IMR-90 (cell line): ENCODE results near the gene OR52W1. TPM values are rescaled to one million over a fixed set of nuclear protein-coding genes. Genes with fewer than 3 reads are reported as not detected.

Source experiments
- ATAC-seq: fragments of 200-7000 bp; cut with Tn5 transposase; 2 replicates; pipeline ENCODE4 v1.9.1; 2020; ENCODE audit warnings: low read depth, mild to moderate bottlenecking, moderate library complexity
- BruUV-seq: library from RNA; stranded (reverse); fragments of 400-500 nt; replicated peaks from 2 replicates; lab custom pipeline; 2021; lab: Mats Ljungman, UMichigan
- CTCF ChIA-PET: fragments of 300-600 bp; formaldehyde crosslinking; extraction: SDS; loops from one replicate; lab custom pipeline; 2021; ENCODE audit warnings: antibody characterized with exemption; lab: Yijun Ruan, JAX
- POLR2A ChIA-PET: fragments of 300-600 bp; sonication (Branson Sonifier 250); formaldehyde crosslinking; loops from one replicate; lab custom pipeline; 2022; ENCODE audit warnings: antibody characterized with exemption; ENCODE audit not compliant: unreplicated experiment; lab: Charles Lee
- DNase-seq: peaks from one replicate; pipeline ENCODE4 v3.0.0; 2013
- H2AFZ ChIP-seq: replicated peaks from 2 replicates; pipeline ENCODE3; 2013; ENCODE audit warnings: low read length, mild to moderate bottlenecking; ENCODE audit not compliant: poor library complexity
- H2AK5ac ChIP-seq: 2 replicates; pipeline ENCODE4 v1.6.1; 2013; ENCODE audit warnings: low read depth, low read length, inconsistent platforms
- H2AK9ac ChIP-seq: replicated peaks from 2 replicates; pipeline ENCODE3; 2013; ENCODE audit warnings: mild to moderate bottlenecking, low read depth, low read length, moderate library complexity; ENCODE audit not compliant: poor library complexity
- H2BK120ac ChIP-seq: 2 replicates; pipeline ENCODE4 v1.6.1; 2013; ENCODE audit warnings: low read depth, low read length, inconsistent platforms
- H2BK15ac ChIP-seq: 3 replicates; pipeline ENCODE4 v1.6.1; 2013; ENCODE audit warnings: low read depth, low read length, inconsistent platforms
- H2BK20ac ChIP-seq: 2 replicates; pipeline ENCODE4 v1.6.1; 2013; ENCODE audit warnings: low read depth, mild to moderate bottlenecking, inconsistent platforms, low read length, moderate library complexity
- H2BK5ac ChIP-seq: 2 replicates; pipeline ENCODE4 v1.6.1; 2013; ENCODE audit warnings: mild to moderate bottlenecking, low read depth, low read length, inconsistent platforms; ENCODE audit not compliant: poor library complexity, severe bottlenecking
- H3K14ac ChIP-seq: replicated peaks from 2 replicates; pipeline ENCODE4 v1.6.1; 2013; ENCODE audit warnings: low read depth, low read length, inconsistent platforms
- H3K18ac ChIP-seq: 2 replicates; pipeline ENCODE4 v1.6.1; 2013; ENCODE audit warnings: low read depth, low read length, control low read depth
- H3K23ac ChIP-seq: 2 replicates; pipeline ENCODE4 v1.6.1; 2013; ENCODE audit warnings: low read depth, low read length, inconsistent platforms
- H3K27ac ChIP-seq: 2 replicates; pipeline ENCODE4 v1.5.1; 2013; ENCODE audit warnings: mild to moderate bottlenecking, control low read depth, low read length; ENCODE audit not compliant: insufficient read depth
- H3K27me3 ChIP-seq: 2 replicates; pipeline ENCODE4 v1.6.1; 2013; ENCODE audit warnings: low read length; ENCODE audit not compliant: control insufficient read depth, insufficient read depth
- H3K36me3 ChIP-seq: 2 replicates; pipeline ENCODE4 v1.6.1; 2013; ENCODE audit warnings: low read length, mixed read lengths; ENCODE audit not compliant: control insufficient read depth, insufficient read depth
- H3K4ac ChIP-seq: 2 replicates; pipeline ENCODE4 v1.6.1; 2013; ENCODE audit warnings: low read depth, low read length, inconsistent platforms
- H3K4me1 ChIP-seq: 2 replicates; pipeline ENCODE4 v1.6.1; 2013; ENCODE audit warnings: low read length, mixed read lengths; ENCODE audit not compliant: control insufficient read depth, insufficient read depth
- H3K4me2 ChIP-seq: 2 replicates; pipeline ENCODE4 v1.6.1; 2013; ENCODE audit warnings: low read depth, mild to moderate bottlenecking, control low read depth, low read length, moderate library complexity
- H3K4me3 ChIP-seq: 2 replicates; pipeline ENCODE4 v1.5.1; 2013; ENCODE audit warnings: low read depth, mild to moderate bottlenecking, control low read depth, low read length, moderate library complexity; ENCODE audit not compliant: insufficient read depth
- H3K56ac ChIP-seq: 2 replicates; pipeline ENCODE4 v1.6.1; 2013; ENCODE audit warnings: low read length, inconsistent platforms; ENCODE audit not compliant: insufficient read depth; ENCODE audit errors: extremely low read depth
- H3K79me1 ChIP-seq, 2 experiments: 2 replicates each; pipeline ENCODE4 v1.6.1; 2013; ENCODE audit warnings: low read length in 2 of 2, inconsistent platforms in 1 of 2, low read depth in 1 of 2
- H3K9ac ChIP-seq: 2 replicates; pipeline ENCODE4 v1.6.1; 2013; ENCODE audit warnings: low read depth, low read length, control low read depth
- H3K9me1 ChIP-seq: 2 replicates; pipeline ENCODE4 v1.6.1; 2013; ENCODE audit warnings: low read length, inconsistent platforms; ENCODE audit not compliant: insufficient read depth
- H3K9me3 ChIP-seq: 2 replicates; pipeline ENCODE4 v1.6.1; 2013; ENCODE audit warnings: low read length; ENCODE audit not compliant: control insufficient read depth, insufficient read depth
- H4K20me1 ChIP-seq: 2 replicates; pipeline ENCODE4 v1.6.1; 2013; ENCODE audit warnings: low read length, inconsistent platforms; ENCODE audit not compliant: insufficient read depth
- H4K5ac ChIP-seq: 2 replicates; pipeline ENCODE4 v1.6.1; 2013; ENCODE audit warnings: mild to moderate bottlenecking, low read depth, low read length, control low read depth
- H4K8ac ChIP-seq, 2 experiments: 2 replicates each; pipeline ENCODE4 v1.6.1; 2013; ENCODE audit warnings: low read depth in 2 of 2, low read length in 2 of 2, control low read depth in 1 of 2, inconsistent platforms in 1 of 2
- H4K91ac ChIP-seq: 2 replicates; pipeline ENCODE4 v1.6.1; 2013; ENCODE audit warnings: low read depth, low read length, inconsistent platforms; ENCODE audit not compliant: insufficient read depth
- MAZ ChIP-seq: IDR thresholded peaks from 2 replicates; pipeline ENCODE4 v1.6.1; 2012; ENCODE audit warnings: low read depth, mild to moderate bottlenecking, low read length, improper control_type of control experiment, moderate library complexity, borderline replicate concordance
- WGBS, 2 experiments: methylation state at CpG; one replicate each; pipeline versions ENCODE4 v1.1.5 to v1.1.7; 2013; ENCODE audit warnings: missing lambda C conversion rate in 2 of 2; ENCODE audit not compliant: insufficient read length in 1 of 2; ENCODE audit errors: extremely low coverage in 2 of 2; 5-methylcytosine and 5-hydroxymethylcytosine counted together
- dilution Hi-C: fragments of 300-500 bp; cut with HindIII; formaldehyde crosslinking; loops from one replicate; pipeline ENCODE4 v1.14.3; 2018; ENCODE audit warnings: low sequenced_read_pairs; ENCODE audit not compliant: unreplicated experiment
- in situ Hi-C: fragments of 300-500 bp; cut with MboI; formaldehyde crosslinking; loops from 3 replicates; pipeline ENCODE4 v1.14.3; 2019; ENCODE audit warnings: low sequenced_read_pairs, inconsistent platforms, mixed read lengths
- intact Hi-C: fragments of 100-400 bp; cut with micrococcal nuclease; formaldehyde crosslinking; loops from 2 replicates; pipeline ENCODE4 v1.10.0; 2022
- polyA plus RNA-seq, 3 experiments: library from polyadenylated mRNA; depleted of rRNA; stranded (reverse); fragments of >200 nt; gene quantifications; 2 replicates each; pipeline ENCODE4 v1.2.3, GENCODE V29; 2012; ENCODE audit warnings: low replicate concordance in 1 of 3
- total RNA-seq: library from RNA; depleted of rRNA; stranded (reverse); fragments of >200 nt; gene quantifications from 2 replicates; pipeline ENCODE4 v1.2.3, GENCODE V29; 2012

OR52W1 gene
- total and polyA plus RNA-seq, 2 of the 4 experiments (the other 2 are of a cell fraction): not detected

DNA sequence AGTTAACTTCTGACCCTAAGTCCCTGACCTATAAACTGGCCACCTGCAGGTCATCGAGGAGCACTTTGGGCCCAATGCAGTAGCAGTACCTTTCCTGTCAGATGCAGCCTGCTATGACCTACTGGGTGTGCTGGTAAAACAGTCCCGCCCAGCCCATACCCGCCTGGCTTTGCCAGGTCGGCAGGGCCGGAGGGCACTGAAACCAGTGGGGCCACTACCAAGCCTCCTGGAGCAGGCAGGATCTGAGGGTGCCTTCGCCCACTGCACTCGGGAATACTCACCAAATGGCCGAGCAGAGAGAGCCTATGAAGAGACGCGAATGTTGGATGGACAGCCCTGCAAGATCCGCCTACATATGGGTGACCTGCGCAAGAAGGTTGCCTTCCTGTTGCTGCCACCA lies 10.8 kb downstream of the OR52W1 start:
- Histone ChIP-seq H3K18ac (no peak overlapping the region), H2BK20ac (no peak overlapping the region), H2BK5ac (peak overlapping the region; percentile 17), H2AFZ (no peak overlapping the region), H3K36me3 (peaks cover 31% of the 10 kb centered on the region), H2BK120ac (no peak overlapping the region), H3K9me3 (no peaks in the 10 kb centered on the region), H3K9me1 (no peaks in the 10 kb centered on the region), H4K8ac (no peak overlapping the region), H3K14ac (no peak overlapping the region), H2AK5ac (no peak overlapping the region), H3K27ac (no peak overlapping the region), H2BK15ac (no peak overlapping the region), H3K9ac (no peak overlapping the region), H3K4me2 (no peak overlapping the region), H3K79me1 (no peaks in the 10 kb centered on the region; a peak in 1 of 4 replicates), H3K4ac (peak overlapping the region; percentile 27; the same call in 1 of the 2 replicates), H4K20me1 (no peaks in the 10 kb centered on the region), H2AK9ac (no peak overlapping the region), H4K91ac (no peak overlapping the region), H3K23ac (no peak overlapping the region), H3K4me3 (no peak overlapping the region), H3K27me3 (no peaks in the 10 kb centered on the region), H4K5ac (no peak overlapping the region), H3K56ac (no peak overlapping the region), H3K4me1 (peaks cover 10% of the 10 kb centered on the region; the same call in 1 of the 2 replicates)
- no peak for TF ChIP-seq MAZ
- DNase-seq (no peak), ATAC-seq (no peak)
- intact Hi-C loops: no loop called here
- no TSS peak for BruUV-seq
- POLR2A ChIA-PET: no interaction called here
- WGBS, 2 experiments: 100% methylated on average over 8 of the region's 12 CpGs; no CpG with 5 or more reads in 1 of the 2 experiments
- dilution Hi-C loops: no loop called here
- in situ Hi-C loops: no loop called here
- CTCF ChIA-PET: no interaction called here
